H1 (cell line): Measurements from ENCODE around the gene PPP1R27. TPM values are rescaled to one million over a fixed set of nuclear protein-coding genes. Genes with fewer than 3 reads are reported as not detected.

Source experiments
- ASH2L ChIP-seq: fragments of 200-600, 300-600 bp; sonication (generic); IDR thresholded peaks from one replicate; pipeline ENCODE4 v1.7.1; 2017; ENCODE audit warnings: low read length
- polyA plus RNA-seq, 7 experiments: library from polyadenylated mRNA; depleted of rRNA in 3 of 7; stranded (reverse) in 5 of 7; unstranded in 2 of 7; fragments of >200 nt in 5 of 7; fragments of 200-250 nt in 2 of 7; gene quantifications; 1 replicate in 5 of 7; 2 replicates in 1 of 7; 4 replicates in 1 of 7; pipeline versions ENCODE4 v1.2.1 to v1.2.3, GENCODE V29; 2011 to 2013; ENCODE audit warnings: missing spikeins in 2 of 7, mixed read lengths in 2 of 7
- total RNA-seq: library from RNA; stranded (reverse); fragmentation: NEBNext Ultra II Directional; extraction: Animal tissue kit (Norgen Biotek cat#: 25700); gene quantifications from 2 replicates; pipeline ENCODE4 v1.2.1, GENCODE V29; 2021
- TF ChIP-seq, protein P1 (sequence below): fragments of 300-600 bp; sonication (generic); IDR thresholded peaks from 2 replicates; pipeline ENCODE4 v1.7.1; 2012; ENCODE audit warnings: low read length, moderate library complexity, mild to moderate bottlenecking, inconsistent platforms; ENCODE audit not compliant: insufficient replicate concordance

PPP1R27 gene
- total and polyA plus RNA-seq, 2 of the 8 experiments (the other 6 are each of a cell fraction or from before 2014, with no cell fraction given): 0.27 TPM; not detected in 1

DNA sequence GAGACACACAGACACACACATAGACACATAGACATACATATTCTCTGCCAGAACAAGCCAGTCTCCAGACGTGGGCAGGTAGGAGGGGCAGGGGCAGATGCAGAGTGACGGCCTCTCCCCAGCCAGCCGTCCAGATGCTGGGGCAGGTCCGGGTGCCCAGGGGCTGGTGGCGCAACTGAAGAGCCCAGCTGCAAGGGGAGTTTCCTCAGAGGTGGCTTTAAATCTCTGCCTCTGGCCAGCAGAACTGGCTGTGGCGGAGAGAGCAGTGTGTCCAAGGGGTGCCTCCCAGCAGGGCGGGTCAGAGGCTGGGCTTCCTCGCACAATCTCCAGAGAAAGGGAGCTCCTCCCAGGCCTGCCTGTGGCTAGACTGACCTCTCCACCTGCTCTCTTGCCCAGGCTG lies 40.3 kb downstream of the PPP1R27 start (continued):
- TF ChIP-seq, protein P1, sequence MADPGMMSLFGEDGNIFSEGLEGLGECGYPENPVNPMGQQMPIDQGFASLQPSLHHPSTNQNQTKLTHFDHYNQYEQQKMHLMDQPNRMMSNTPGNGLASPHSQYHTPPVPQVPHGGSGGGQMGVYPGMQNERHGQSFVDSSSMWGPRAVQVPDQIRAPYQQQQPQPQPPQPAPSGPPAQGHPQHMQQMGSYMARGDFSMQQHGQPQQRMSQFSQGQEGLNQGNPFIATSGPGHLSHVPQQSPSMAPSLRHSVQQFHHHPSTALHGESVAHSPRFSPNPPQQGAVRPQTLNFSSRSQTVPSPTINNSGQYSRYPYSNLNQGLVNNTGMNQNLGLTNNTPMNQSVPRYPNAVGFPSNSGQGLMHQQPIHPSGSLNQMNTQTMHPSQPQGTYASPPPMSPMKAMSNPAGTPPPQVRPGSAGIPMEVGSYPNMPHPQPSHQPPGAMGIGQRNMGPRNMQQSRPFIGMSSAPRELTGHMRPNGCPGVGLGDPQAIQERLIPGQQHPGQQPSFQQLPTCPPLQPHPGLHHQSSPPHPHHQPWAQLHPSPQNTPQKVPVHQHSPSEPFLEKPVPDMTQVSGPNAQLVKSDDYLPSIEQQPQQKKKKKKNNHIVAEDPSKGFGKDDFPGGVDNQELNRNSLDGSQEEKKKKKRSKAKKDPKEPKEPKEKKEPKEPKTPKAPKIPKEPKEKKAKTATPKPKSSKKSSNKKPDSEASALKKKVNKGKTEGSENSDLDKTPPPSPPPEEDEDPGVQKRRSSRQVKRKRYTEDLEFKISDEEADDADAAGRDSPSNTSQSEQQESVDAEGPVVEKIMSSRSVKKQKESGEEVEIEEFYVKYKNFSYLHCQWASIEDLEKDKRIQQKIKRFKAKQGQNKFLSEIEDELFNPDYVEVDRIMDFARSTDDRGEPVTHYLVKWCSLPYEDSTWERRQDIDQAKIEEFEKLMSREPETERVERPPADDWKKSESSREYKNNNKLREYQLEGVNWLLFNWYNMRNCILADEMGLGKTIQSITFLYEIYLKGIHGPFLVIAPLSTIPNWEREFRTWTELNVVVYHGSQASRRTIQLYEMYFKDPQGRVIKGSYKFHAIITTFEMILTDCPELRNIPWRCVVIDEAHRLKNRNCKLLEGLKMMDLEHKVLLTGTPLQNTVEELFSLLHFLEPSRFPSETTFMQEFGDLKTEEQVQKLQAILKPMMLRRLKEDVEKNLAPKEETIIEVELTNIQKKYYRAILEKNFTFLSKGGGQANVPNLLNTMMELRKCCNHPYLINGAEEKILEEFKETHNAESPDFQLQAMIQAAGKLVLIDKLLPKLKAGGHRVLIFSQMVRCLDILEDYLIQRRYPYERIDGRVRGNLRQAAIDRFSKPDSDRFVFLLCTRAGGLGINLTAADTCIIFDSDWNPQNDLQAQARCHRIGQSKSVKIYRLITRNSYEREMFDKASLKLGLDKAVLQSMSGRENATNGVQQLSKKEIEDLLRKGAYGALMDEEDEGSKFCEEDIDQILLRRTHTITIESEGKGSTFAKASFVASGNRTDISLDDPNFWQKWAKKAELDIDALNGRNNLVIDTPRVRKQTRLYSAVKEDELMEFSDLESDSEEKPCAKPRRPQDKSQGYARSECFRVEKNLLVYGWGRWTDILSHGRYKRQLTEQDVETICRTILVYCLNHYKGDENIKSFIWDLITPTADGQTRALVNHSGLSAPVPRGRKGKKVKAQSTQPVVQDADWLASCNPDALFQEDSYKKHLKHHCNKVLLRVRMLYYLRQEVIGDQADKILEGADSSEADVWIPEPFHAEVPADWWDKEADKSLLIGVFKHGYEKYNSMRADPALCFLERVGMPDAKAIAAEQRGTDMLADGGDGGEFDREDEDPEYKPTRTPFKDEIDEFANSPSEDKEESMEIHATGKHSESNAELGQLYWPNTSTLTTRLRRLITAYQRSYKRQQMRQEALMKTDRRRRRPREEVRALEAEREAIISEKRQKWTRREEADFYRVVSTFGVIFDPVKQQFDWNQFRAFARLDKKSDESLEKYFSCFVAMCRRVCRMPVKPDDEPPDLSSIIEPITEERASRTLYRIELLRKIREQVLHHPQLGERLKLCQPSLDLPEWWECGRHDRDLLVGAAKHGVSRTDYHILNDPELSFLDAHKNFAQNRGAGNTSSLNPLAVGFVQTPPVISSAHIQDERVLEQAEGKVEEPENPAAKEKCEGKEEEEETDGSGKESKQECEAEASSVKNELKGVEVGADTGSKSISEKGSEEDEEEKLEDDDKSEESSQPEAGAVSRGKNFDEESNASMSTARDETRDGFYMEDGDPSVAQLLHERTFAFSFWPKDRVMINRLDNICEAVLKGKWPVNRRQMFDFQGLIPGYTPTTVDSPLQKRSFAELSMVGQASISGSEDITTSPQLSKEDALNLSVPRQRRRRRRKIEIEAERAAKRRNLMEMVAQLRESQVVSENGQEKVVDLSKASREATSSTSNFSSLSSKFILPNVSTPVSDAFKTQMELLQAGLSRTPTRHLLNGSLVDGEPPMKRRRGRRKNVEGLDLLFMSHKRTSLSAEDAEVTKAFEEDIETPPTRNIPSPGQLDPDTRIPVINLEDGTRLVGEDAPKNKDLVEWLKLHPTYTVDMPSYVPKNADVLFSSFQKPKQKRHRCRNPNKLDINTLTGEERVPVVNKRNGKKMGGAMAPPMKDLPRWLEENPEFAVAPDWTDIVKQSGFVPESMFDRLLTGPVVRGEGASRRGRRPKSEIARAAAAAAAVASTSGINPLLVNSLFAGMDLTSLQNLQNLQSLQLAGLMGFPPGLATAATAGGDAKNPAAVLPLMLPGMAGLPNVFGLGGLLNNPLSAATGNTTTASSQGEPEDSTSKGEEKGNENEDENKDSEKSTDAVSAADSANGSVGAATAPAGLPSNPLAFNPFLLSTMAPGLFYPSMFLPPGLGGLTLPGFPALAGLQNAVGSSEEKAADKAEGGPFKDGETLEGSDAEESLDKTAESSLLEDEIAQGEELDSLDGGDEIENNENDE: no peak
- no peak for TF ChIP-seq ASH2L
